HTR-8/SVneo (cell line): ENCODE data around the gene UNC119.

Experiments
- DNase-seq: peaks from one replicate; pipeline ENCODE4 v3.0.0; 2011; ENCODE audit warnings: low spot score, mixed read lengths; ENCODE audit not compliant: insufficient read length
- FAIRE-seq: peaks from 2 replicates; lab custom pipeline; 2011; peaks lifted over from hg19 to GRCh38; lab: Jason Lieb, UNC

UNC119 gene

DNA sequence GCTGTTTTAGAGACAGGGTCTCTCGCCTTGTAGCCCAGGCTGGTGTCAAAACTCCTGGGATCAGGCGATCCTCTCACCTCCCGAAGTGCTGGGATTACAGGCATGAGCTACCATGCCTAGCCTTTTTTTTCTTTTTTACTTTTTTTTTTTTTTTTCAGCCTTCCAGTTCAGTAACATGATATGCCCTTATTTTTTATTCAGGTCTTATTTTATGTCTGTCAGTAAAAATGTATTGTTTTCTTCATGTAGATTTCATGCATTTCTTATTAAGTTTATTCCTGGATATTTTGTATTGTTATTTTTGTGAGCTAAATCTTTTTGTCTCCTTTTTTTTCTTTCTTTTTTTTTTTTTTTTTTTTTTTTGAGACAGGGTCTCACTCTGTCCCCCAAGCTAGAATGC, 49.0 kb downstream of the UNC119 start:
- no peak for DNase-seq
- no peak for FAIRE-seq

DNA sequence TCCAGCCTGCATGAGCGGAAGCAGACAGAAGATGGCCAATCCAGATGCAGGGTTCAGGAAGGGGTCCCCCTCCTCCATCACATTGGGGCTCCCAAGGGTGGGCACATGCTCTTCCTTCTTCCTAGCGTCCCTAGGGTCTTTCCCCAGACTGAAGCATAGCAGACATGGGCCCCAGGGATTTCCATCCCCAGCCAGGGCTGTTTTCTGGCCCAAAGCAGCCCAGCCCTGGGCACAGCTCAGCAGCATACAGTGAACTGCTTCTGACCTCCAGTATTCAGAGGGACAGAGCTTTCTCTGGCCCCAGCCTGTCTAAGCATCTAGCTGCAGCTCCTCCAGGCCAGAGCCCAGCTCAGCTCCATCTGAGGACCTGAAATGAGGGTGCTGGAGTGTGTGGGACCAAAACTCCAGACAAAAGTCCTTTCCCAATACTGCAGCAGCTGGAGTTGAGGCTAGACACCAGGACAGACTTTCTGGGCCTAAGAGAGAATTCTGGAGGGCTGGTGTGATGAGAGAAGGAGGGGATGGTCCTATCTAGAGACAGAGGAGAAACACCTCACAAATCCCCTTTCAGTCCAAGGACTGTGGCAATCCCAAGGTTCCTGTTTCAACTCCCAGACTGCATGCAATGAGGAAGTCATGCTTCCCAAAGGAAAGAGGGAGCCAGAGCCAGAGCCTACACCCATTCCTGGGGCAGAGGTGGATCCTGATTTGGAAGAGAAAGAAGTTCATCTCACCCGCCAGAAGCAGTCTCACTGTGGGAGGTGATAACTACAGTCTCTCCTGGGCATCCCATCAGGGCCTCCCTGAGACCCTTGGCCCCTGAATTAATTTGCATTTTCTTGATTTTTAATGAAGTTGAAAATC, 50.8 kb downstream of the UNC119 start:
- FAIRE-seq (no peak), DNase-seq (no peak)

DNA sequence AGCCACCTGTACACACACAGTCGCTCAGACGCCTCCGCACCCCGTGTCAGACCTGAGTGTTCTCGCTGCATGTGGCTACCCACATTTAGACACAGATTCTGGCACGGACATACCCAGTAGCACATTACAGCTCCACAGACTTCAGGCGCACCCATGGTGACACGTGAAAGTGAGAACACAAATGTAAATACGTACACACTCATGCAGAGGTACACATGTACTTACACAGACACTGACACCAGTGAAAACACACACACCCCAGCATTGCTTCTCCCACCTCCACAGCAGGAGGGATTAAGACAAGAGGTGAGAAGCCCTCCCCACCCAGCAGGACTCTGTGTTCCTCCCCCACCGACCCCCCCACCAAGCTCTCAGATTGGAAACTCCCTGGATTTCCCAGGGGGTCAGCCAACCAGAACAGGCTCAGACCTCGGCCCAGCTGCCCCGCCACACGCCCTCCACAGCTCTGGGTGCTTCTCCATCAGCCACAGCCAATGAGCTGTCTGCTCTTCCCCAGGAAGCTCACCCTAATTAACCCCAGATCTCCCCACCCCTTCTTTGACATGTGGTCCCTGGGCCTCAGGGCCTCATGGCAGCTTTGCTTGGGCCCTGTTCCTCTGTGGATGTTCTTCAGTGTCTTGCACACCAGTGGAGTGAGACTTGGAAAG, 51.6 kb downstream of the UNC119 start:
- FAIRE-seq (no peak), DNase-seq (no peak)

DNA sequence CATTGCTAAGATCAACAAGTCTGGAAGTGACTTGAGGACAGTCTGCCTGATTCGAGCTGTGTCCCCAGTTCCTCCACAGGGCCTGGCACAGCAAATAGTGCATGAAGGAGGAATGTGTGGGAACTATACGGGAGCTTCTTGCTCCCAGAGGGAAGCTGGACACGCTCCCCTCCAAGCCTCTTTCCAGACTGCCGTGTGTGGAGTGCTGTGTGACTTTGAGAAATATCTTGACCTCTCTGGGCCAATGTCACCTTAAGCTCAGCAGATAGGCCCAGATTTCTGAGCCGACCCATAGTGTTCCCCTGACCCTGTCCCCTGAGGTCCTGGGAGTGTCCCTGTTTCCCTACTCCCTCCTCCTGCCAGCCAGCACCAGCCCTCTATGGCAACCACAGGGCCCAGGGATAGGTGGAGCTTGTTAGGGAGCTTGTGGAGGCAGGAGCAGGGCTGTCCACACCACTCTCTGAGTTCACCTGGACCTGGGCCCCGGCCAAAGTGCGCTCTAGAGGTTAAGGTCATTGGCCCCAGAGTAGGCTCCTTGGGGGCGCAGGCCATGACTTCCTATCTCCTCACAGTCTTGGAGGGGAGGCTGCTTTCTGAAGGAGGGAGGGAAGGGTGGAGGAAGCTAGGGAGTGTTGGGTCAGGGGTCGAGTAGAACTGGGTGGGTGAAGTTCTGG, 52.6 kb downstream of the UNC119 start:
- no peak for FAIRE-seq
- DNase-seq = no peak

DNA sequence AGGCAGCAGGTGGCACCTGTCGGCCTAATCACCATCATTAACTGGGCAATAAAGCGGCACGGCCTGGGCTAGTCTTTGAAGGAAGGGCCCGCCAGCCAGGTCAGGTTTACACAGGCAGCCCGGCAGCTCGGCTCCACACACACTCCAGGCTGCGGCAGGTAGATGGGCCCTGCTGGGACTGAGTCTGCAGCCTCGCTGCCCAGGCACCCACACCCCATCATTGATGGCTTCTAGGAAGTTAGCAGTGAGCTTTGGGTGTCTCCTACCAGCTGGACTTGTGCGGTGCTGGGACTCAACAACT, 53.1 kb downstream of the UNC119 start:
- DNase-seq (no peak), FAIRE-seq (no peak)

DNA sequence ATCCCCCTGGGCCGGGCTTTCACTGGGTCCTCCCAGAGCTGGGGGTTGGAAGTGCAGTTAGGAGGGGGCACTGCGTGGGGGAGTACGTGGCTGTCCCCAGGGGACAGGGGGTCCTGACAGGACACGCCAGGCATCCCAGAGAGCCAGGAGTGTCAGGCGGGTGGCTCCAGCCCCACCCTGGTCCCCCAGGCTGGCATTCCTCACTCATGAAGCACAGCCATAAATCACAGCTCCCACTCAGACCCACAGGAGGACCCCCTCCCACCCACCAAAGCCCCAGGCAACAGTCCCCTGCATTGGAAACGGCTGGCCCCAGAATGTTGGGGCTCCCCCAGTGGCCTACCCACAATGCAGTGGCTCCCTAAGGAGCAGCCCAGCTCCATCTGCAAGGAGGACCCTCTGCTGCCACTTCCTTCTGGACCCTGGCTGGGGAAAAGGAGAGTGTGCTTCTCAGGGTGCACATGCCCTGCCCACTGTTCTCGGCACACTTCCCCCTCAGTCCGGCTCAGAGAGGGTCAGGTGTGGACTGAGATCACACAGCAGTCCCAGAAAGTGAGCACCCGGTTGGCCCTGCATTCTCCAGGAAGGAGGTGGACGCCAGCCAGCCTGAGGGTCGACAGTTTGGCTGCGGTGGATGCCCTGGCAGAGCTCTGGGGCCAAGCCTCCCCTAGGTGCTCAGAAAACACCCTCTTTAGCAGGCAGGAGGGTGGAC, 53.6 kb downstream of the UNC119 start:
- peak; percentile 32 for DNase-seq
- no peak for FAIRE-seq

DNA sequence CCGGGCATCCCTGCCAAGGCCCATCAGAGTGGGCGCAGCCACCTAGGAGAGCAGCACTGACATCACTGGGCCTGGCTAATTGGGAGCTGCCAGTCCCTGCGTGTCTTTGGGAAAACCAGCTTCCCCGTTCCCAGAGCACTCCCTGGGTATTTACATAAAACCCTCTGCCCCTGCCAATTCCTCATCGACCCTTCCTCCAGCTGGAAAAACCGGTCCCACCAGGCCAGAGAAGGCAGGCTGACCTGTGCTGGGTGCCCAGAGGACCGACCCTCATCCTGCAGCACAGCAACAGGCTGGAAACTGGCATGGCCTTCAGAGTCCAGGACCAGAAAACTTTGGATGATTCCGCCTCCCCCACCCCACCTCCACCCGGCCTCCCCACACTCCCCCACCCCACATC, 54.5 kb downstream of the UNC119 start:
- FAIRE-seq (no peak), DNase-seq (no peak)
